MM.1S (cell line): ENCODE measurements around the gene GRM3.

ENCODE experiments used
- DNase-seq: peaks from one replicate; pipeline ENCODE4 v3.0.0-alpha.2; 2015
- H2AFZ ChIP-seq: fragments of 300-600 bp; sonication (generic); 2 replicates; pipeline ENCODE4 v1.6.0; 2016; ENCODE audit warnings: antibody characterized with exemption, low read length
- H3F3A ChIP-seq: fragments of 300-600 bp; sonication (generic); 2 replicates; pipeline ENCODE4 v1.6.1; 2016; ENCODE audit warnings: mild to moderate bottlenecking, antibody characterized with exemption, low read length, moderate library complexity, mixed read lengths; ENCODE audit not compliant: insufficient read depth
- H3K27ac ChIP-seq: fragments of 300-600 bp; sonication (generic); 2 replicates; pipeline ENCODE4 v1.5.1; 2016; ENCODE audit warnings: mild to moderate bottlenecking, low read length
- H3K27me3 ChIP-seq: fragments of 300-600 bp; sonication (generic); replicated peaks from 2 replicates; pipeline ENCODE4 v1.6.0; 2016; ENCODE audit warnings: low read length; ENCODE audit not compliant: insufficient read depth
- H3K36me3 ChIP-seq: fragments of 300-600 bp; sonication (generic); replicated peaks from 2 replicates; pipeline ENCODE4 v1.6.1; 2016; ENCODE audit warnings: mild to moderate bottlenecking, low read length, mixed read lengths; ENCODE audit not compliant: insufficient read depth
- H3K4me1 ChIP-seq: fragments of 300-600 bp; sonication (generic); 2 replicates; pipeline ENCODE4 v1.6.1; 2016; ENCODE audit warnings: low read length, mixed read lengths
- H3K4me2 ChIP-seq: fragments of 300-600 bp; sonication (generic); 2 replicates; pipeline ENCODE4 v1.6.0; 2016; ENCODE audit warnings: low read depth, low read length
- H3K4me3 ChIP-seq: fragments of 300-600 bp; sonication (generic); 2 replicates; pipeline ENCODE4 v1.5.1; 2016; ENCODE audit warnings: low read length, mixed read lengths
- H3K79me2 ChIP-seq: fragments of 300-600 bp; sonication (generic); 2 replicates; pipeline ENCODE4 v1.6.1; 2016; ENCODE audit warnings: mixed run types, low read length, mixed read lengths
- H3K9ac ChIP-seq: fragments of 300-600 bp; sonication (generic); 2 replicates; pipeline ENCODE4 v1.6.1; 2016; ENCODE audit warnings: low read length, mixed read lengths
- H3K9me2 ChIP-seq: fragments of 300-600 bp; sonication (generic); replicated peaks from 2 replicates; pipeline ENCODE4 v1.6.1; 2016; ENCODE audit warnings: mild to moderate bottlenecking, low read length, mixed read lengths; ENCODE audit not compliant: insufficient read depth
- H3K9me3 ChIP-seq: fragments of 300-600 bp; sonication (generic); replicated peaks from 2 replicates; pipeline ENCODE4 v1.6.1; 2016; ENCODE audit warnings: mild to moderate bottlenecking, low read length, mixed read lengths; ENCODE audit not compliant: insufficient read depth
- H4K20me1 ChIP-seq: fragments of 300-600 bp; sonication (generic); 2 replicates; pipeline ENCODE4 v1.6.1; 2016; ENCODE audit warnings: mild to moderate bottlenecking, low read length, moderate library complexity, mixed read lengths; ENCODE audit not compliant: insufficient read depth
- CTCF ChIP-seq: fragments of 300-600 bp; sonication (generic); IDR thresholded peaks from 2 replicates; pipeline ENCODE4 v1.5.1; 2016; ENCODE audit warnings: antibody characterized with exemption, low read length, mixed read lengths
- EZH2 ChIP-seq: fragments of 300-600 bp; sonication (generic); optimal IDR thresholded peaks from 2 replicates; pipeline ENCODE3; 2017; ENCODE audit warnings: low read depth, mild to moderate bottlenecking, antibody characterized with exemption, low read length, mixed read lengths
- EZH2phosphoT487 ChIP-seq: fragments of 300-600 bp; sonication (generic); IDR thresholded peaks from 2 replicates; pipeline ENCODE4 v1.6.1; 2018; ENCODE audit warnings: antibody characterized with exemption, low read length

Gene GRM3

DNA sequence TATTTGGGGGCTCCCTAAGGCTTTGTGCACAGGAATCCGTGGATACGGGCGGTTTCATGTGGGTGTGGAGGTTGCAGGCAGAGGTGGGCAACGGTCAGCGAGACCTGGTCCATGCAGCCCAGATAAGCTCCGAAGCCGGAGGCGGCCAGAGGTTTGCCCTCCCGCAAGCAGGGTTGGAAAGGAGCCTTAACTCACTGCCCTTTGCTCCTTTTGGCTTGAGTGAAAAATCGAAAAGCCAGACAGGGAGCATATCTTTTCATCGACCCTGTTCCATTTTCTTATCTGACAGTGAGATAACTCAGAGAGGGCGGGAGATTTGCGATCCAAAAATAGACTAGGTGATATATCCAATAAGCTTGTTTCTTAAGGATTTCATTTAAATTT, 1.5 kb downstream of the GRM3 start:
- Histone ChIP-seq H4K20me1 (no peaks in the 10 kb centered on the region), H3K9ac (no peak overlapping the region), H3K4me3 (no peak overlapping the region), H3K9me3 (no peaks in the 10 kb centered on the region), H3K27me3 (no peaks in the 10 kb centered on the region), H3K27ac (no peak overlapping the region), H3K4me2 (no peak overlapping the region), H3K36me3 (no peaks in the 10 kb centered on the region), H3K9me2 (no peaks in the 10 kb centered on the region), H2AFZ (no peak overlapping the region), H3K79me2 (no peaks in the 10 kb centered on the region), H3K4me1 (no peaks in the 10 kb centered on the region), H3F3A (no peaks in the 10 kb centered on the region)
- TF ChIP-seq CTCF: no peak
- no peak for DNase-seq

GRCh38 chr7:86645676-86646276, 2.1 kb downstream of the GRM3 start:
- no peak overlapping the region for H3K4me3 ChIP-seq
- no peaks in the 10 kb centered on the region for H4K20me1 ChIP-seq
- no peaks in the 10 kb centered on the region for H3K36me3 ChIP-seq
- no peaks in the 10 kb centered on the region for H3F3A ChIP-seq
- no peak overlapping the region for H3K27ac ChIP-seq
- H3K79me2 ChIP-seq: no peaks in the 10 kb centered on the region
- TF ChIP-seq EZH2 (no peak), CTCF (no peak), EZH2phosphoT487 (no peak)
- H3K4me2 ChIP-seq: no peak overlapping the region
- H3K9ac ChIP-seq: no peak overlapping the region
- H3K27me3 ChIP-seq: no peaks in the 10 kb centered on the region
- H3K4me1 ChIP-seq: no peaks in the 10 kb centered on the region
- DNase-seq: no peak
- H2AFZ ChIP-seq: no peak overlapping the region
- H3K9me2 ChIP-seq: no peaks in the 10 kb centered on the region
- H3K9me3 ChIP-seq: no peaks in the 10 kb centered on the region

- no peaks in the 10 kb centered on the region for H3K9me3 ChIP-seq
- no peaks in the 10 kb centered on the region for H3K79me2 ChIP-seq
- no peak overlapping the region for H3K27ac ChIP-seq
- H3K36me3 ChIP-seq: no peaks in the 10 kb centered on the region
- no peaks in the 10 kb centered on the region for H3K4me1 ChIP-seq
- no peaks in the 10 kb centered on the region for H3K9me2 ChIP-seq
- H3K27me3 ChIP-seq: no peaks in the 10 kb centered on the region
- H3K4me3 ChIP-seq: no peak overlapping the region
- TF ChIP-seq EZH2phosphoT487: no peak
- no peak for TF ChIP-seq EZH2
- no peak for TF ChIP-seq CTCF
- DNase-seq: no peak
- no peak overlapping the region for H3K4me2 ChIP-seq
- H3F3A ChIP-seq: no peaks in the 10 kb centered on the region
- no peaks in the 10 kb centered on the region for H4K20me1 ChIP-seq
- no peak overlapping the region for H2AFZ ChIP-seq
- H3K9ac ChIP-seq: no peak overlapping the region
These were observed 3.8 kb downstream of the GRM3 start for GRCh38 chr7:86647385-86648094.
